GM23248 (cell line): ENCODE results near the gene BEND3.

Source experiments
- EZH2 ChIP-seq: fragments of 200-600 bp; sonication (generic); IDR thresholded peaks from 2 replicates; pipeline ENCODE4 v1.6.1; 2018; ENCODE audit warnings: antibody characterized with exemption, mild to moderate bottlenecking; ENCODE audit not compliant: insufficient read depth, poor library complexity, severe bottlenecking
- EZH2phosphoT487 ChIP-seq: fragments of 200-600 bp; sonication (generic); IDR thresholded peaks from 2 replicates; pipeline ENCODE4 v1.6.1; 2018; ENCODE audit warnings: antibody characterized with exemption, moderate library complexity, mild to moderate bottlenecking, low read depth; ENCODE audit not compliant: insufficient read depth

- no peak for TF ChIP-seq EZH2phosphoT487
- TF ChIP-seq EZH2, result no peak
Measured at GRCh38 chr6:107115695-107116327, 496 bp upstream of the BEND3 start.
